HG02610 (cell line): Measurements from ENCODE around the gene SMARCC2.

Experiments
- ATAC-seq: cut with Tn5 transposase; IDR thresholded peaks from one replicate; pipeline ENCODE4 v1.9.1; 2021; ENCODE audit warnings: mild to moderate bottlenecking, moderate library complexity; ENCODE audit not compliant: unreplicated experiment

Gene SMARCC2

GRCh38 chr12:56152756-56153677 lies 36.3 kb downstream of the SMARCC2 start:
- no peak for ATAC-seq

- peak; percentile 86 for ATAC-seq
Measured at GRCh38 chr12:56152132-56152755, 37.0 kb downstream of the SMARCC2 start, which contains the start of gene MYL6B. Gene MYL6B (plus strand): TSS chr12:56152587. CDS start chr12:56153919, 1,332 bp downstream.

GRCh38 chr12:56151672-56152131 lies 37.6 kb downstream of the SMARCC2 start:
- peak; percentile 60 for ATAC-seq

DNA sequence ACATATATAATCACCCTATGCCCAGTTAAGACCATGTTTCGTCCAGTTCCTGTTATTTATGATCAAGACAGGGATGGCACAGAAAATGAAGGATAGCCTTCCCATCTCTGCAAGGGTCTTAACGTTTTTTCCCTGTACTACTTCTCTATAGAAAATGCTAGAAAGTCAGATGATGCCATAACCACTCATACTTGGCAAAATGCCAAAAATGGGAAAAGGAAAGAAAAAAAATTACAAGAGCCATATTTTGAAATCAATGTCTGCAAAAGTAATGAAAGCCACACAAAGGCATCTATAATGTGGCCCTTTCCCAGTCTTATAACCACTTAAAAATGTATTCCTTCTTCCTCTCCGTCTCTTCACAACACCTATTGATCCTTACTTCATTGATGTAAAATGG lies 38.7 kb downstream of the SMARCC2 start:
- ATAC-seq, result no peak

- no peak for ATAC-seq
Measured at GRCh38 chr12:56146492-56147460, 42.5 kb downstream of the SMARCC2 start.

DNA sequence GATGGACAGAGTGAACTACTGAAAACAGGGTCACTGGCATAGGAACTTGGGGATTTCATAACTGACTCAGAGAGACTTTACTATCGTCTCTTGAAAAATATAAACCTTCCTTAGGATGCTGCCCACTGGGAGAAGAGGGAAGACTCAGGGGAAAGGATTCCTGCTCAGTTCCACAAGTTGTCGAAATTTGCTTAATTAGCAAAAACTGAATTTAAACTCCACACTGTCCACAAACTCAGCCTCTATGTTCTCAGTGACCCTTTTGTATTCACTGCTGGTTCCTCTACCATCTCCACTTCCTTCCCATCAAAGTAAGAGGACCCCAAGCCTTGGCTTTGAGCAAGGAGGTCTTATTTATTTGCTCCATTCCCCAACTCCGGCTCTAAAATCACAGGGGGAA lies 44.1 kb downstream of the SMARCC2 start:
- no peak for ATAC-seq

DNA sequence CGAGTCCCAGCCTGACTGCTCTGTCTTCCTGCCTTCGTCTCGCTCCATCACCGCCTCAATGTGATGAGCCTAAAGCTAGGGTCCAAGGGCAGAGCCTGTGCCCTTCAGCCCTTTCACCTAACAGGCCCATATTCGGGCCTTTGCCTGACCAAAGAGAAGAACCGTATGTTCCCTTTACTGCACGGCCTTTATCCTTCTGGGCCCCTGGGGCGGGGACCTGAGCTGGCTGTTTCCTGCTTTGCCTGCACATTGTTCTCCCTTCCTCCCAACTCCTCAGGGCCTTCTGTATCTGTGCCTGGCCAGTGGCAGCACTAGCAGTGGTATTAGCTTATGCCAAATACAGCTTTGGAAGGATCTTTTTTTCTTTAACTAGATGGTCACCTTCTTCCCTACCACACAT lies 45.4 kb downstream of the SMARCC2 start:
- ATAC-seq, result no peak

GRCh38 chr12:56143217-56143616 lies 46.1 kb downstream of the SMARCC2 start:
- ATAC-seq, result no peak

DNA sequence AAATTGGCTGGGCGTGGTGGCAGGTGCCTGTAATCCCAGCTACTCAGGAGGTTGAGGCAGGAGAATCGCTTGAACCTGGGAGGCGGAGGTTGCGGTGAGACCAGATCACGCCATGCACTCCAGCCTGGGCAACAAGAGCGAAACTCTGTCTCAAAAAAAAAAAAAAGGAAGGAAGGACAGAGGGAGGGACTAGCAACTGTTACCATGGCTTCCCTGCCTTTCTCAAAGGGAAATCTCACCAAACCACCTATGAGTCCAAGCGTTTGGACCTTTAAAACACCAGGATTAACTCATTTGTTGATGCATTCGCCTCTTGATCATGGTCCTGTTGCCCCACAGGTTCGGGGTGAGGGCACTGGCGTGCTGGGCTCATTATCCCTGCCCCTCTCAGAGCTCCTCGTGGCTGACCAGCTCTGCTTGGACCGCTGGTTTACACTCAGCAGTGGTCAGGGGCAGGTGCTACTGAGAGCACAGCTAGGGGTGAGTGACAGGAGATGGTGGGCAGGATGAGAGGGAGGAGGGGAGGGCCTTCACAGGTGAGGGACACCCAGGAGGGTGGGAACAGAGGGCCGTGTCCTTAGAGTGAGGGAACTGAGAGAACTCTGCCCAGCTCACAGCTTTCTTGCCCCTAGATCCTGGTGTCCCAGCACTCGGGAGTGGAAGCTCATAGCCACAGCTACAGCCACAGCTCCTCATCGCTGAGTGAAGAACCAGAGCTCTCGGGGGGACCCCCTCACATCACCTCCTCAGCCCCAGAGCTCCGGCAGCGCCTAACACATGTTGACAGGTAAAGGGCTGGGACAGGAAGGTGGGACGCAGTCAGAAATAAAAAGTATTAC lies 47.1 kb downstream of the SMARCC2 start:
- ATAC-seq, result no peak

- no peak for ATAC-seq
Measured at GRCh38 chr12:56137853-56138571, 51.3 kb downstream of the SMARCC2 start.

- ATAC-seq, result no peak
Measured at GRCh38 chr12:56134897-56135296, 54.4 kb downstream of the SMARCC2 start.

DNA sequence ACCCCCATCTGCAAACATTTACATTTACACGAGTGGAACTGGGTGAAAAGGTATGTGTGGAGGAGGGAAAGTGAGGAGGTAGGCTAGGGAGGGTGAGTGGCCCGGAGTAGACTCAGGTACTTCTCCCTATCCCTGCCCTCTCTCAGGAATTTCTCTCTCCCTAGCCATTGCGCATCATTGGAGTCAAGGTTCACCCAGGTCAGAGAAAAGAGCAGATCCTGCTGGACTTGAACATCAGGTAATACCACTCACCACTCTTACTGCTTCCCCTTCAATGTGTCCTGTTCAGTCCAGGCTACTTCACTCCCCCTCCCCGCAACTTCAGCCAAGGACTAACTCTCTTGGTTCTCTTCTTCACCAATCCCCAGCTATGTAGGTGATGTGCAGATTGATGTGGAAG lies 58.4 kb downstream of the SMARCC2 start:
- ATAC-seq, result no peak

GRCh38 chr12:56129942-56130495 lies 59.3 kb downstream of the SMARCC2 start:
- ATAC-seq, result no peak

DNA sequence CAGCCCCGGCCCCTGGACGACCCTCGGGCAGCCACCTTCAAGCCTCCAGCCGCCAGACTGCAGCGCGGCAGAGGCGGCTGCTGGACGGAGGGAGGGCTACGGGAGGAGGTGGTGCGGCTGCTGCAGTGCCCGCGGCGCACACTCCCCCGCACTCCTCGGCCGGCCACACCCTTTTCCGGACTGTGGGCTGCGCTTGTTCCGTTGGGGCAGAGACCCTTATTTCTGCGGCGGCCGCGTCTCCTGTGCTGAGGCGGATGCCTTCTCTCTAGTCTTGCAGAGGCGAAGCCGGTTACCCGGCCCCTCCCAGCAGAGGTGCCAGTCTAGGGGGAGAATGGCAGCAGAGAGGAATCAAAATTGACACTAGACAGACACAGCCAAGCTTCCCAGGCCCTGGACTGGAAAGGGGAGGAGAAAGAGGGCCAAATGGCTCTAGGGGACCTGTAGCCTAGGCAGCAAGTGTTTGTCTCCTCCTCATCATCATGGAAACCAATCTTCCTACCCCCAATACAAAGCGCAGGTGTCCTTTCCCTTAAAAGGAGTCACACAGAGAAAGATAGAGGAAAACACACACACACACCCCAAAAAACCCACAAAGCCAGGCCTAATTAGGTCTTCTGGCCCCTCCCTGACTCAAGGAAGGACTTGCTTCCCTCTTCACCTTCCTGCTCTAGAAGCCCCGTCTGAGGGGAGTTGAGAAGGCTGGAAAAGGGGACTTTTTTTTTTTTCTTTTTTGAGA lies 59.9 kb downstream of the SMARCC2 start:
- peak; percentile 25 for ATAC-seq

GRCh38 chr12:56128670-56129205 lies 60.5 kb downstream of the SMARCC2 start:
- ATAC-seq, result no peak

GRCh38 chr12:56127888-56128669 lies 61.2 kb downstream of the SMARCC2 start, which contains the start of gene ESYT1:
Gene ESYT1 (plus strand): TSS chr12:56128267. CDS start chr12:56128320, 53 bp downstream.
- peak; percentile 88 for ATAC-seq

- ATAC-seq, result no peak
Measured at GRCh38 chr12:56127485-56127887, 61.8 kb downstream of the SMARCC2 start.
